Measurements from ENCODE around the gene FOXA1.
"Not testable (repeated sequence)": the region's sequence is repeated elsewhere in the genome, so short reads cannot be mapped to it uniquely, and the experiment has no call there.

FOXA1 gene

GRCh38 chr14:37588956-37589714 is 5.9 kb downstream of the FOXA1 start:
- DNase-seq = no peak

- DNase-seq = no peak
These were observed 6.4 kb downstream of the FOXA1 start for GRCh38 chr14:37588667-37588955.

- no peak for DNase-seq
These were observed 7.0 kb downstream of the FOXA1 start for GRCh38 chr14:37587881-37588666.

GRCh38 chr14:37587131-37587803 is 7.8 kb downstream of the FOXA1 start:
- no peak for DNase-seq

- DNase-seq = no peak
These were observed 8.3 kb downstream of the FOXA1 start for GRCh38 chr14:37586797-37587130.

GRCh38 chr14:37585971-37586796 is 8.9 kb downstream of the FOXA1 start:
- DNase-seq = no peak

GRCh38 chr14:37585101-37585511 is 9.9 kb downstream of the FOXA1 start:
- DNase-seq = no peak

- no peak for DNase-seq
These were observed 10.6 kb downstream of the FOXA1 start for GRCh38 chr14:37584211-37585100.

- DNase-seq = no peak
These were observed 11.5 kb downstream of the FOXA1 start for GRCh38 chr14:37583358-37584210.

GRCh38 chr14:37580146-37580545 is 14.9 kb downstream of the FOXA1 start:
- no peak for DNase-seq

- no peak for DNase-seq
These were observed 15.8 kb downstream of the FOXA1 start for GRCh38 chr14:37579274-37579673.

- DNase-seq = no peak
These were observed 21.7 kb downstream of the FOXA1 start for GRCh38 chr14:37573356-37573755.

- DNase-seq = no peak
These were observed 23.7 kb downstream of the FOXA1 start for GRCh38 chr14:37571391-37571790.

GRCh38 chr14:37569729-37570128 is 25.3 kb downstream of the FOXA1 start:
- no peak for DNase-seq

- DNase-seq = no peak
These were observed 28.2 kb downstream of the FOXA1 start for GRCh38 chr14:37566811-37567371.

GRCh38 chr14:37565550-37565949 is 29.5 kb downstream of the FOXA1 start:
- no peak for DNase-seq

- no peak for DNase-seq
These were observed 31.9 kb downstream of the FOXA1 start for GRCh38 chr14:37563189-37563588.

GRCh38 chr14:37559386-37559785 is 35.7 kb downstream of the FOXA1 start:
- no peak for DNase-seq

- DNase-seq = no peak
These were observed 36.3 kb downstream of the FOXA1 start for GRCh38 chr14:37558740-37559139.

GRCh38 chr14:37555596-37555995 is 39.5 kb downstream of the FOXA1 start:
- DNase-seq = not testable (repeated sequence)

Data from CD4-positive, alpha-beta T cell treated with Interleukin-4 for 1 hour (primary cell).